DND-41 (cell line): ENCODE data around the gene CSNK1E.

Experiments
- CTCF ChIP-seq: IDR thresholded peaks from 2 replicates; pipeline ENCODE4 v1.5.1; 2012; ENCODE audit warnings: borderline replicate concordance, low read length, moderate library complexity, mild to moderate bottlenecking; ENCODE audit not compliant: poor library complexity, severe bottlenecking; ENCODE audit errors: extremely low read depth
- EZH2 ChIP-seq: IDR thresholded peaks from 3 replicates; pipeline ENCODE4 v1.6.1; 2012; ENCODE audit warnings: borderline replicate concordance, low read depth, mild to moderate bottlenecking, moderate library complexity, low read length, inconsistent platforms; ENCODE audit not compliant: severe bottlenecking

- TF ChIP-seq CTCF (no peak), EZH2 (no peak)
These were observed 8.4 kb upstream of the CSNK1E start for GRCh38 chr22:38325587-38325986.
